ENCODE measurements around the gene PLEKHG3. TPM values are rescaled to one million over a fixed set of nuclear protein-coding genes. Genes with fewer than 3 reads are reported as not detected.

Gene PLEKHG3
- polyA plus RNA-seq, 1 donor (not counting 4 experiments of a cell fraction or from before 2014, with no cell fraction given): 71.0 TPM

DNA sequence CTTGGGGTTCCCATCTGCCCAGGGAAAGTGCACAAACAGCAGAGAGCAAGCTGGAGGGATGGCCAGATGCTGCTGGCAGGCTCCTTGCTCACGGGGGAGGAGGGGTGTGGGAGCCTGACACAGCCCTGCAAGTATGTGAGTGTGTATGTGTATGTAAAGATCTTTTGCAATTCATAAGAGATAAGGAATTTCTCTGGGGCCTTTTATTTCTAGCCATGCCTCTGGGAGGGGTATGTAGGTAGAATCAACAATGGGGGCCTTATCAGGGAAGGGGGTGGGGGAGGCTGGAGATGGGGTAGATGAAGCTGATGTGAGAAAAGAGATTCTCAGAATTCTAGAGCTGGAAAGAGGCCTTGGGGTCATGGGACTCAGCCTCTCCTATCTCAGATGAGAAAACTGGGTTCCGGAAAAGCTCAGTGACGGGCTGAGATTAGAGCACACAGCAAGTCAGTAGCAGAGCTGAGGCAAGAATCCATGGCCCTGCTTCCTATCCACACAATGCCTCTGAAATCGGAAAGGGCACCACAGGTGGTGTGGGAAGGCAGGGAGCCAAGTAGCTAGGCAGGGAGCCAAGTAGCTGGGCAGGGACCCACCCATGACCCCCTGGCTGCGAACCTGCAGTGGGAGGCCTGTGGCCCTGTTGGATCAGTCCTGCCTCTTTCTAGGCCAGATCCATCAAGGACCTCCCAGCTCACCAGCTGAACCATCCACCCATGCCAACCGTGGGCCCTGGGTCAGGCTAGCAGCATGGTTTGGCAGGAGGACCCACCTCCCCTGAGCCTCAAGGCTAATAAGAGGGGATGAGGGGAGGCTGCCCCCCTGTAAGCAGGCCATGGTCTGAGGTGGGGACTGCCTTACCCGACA, 54.7 kb downstream of the PLEKHG3 start:
- no peaks in the 10 kb centered on the region for H3K27me3 ChIP-seq (ENCODE audit: control insufficient read depth, extremely low read depth, insufficient read depth, low read length)
- peak overlapping the region; percentile 81 for H3K9ac ChIP-seq (ENCODE audit: control insufficient read depth, extremely low read depth, insufficient read depth, low read length)
- no peaks in the 10 kb centered on the region for H3K9me1 ChIP-seq (ENCODE audit: control insufficient read depth, extremely low read depth, insufficient read depth, low read length)
- no peak overlapping the region for H3K4me3 ChIP-seq (ENCODE audit: control insufficient read depth in 2 of 3, extremely low read depth in 1 of 3, insufficient read depth in 2 of 3, low read depth in 1 of 3, low read length in 3 of 3)
- H3K36me3 ChIP-seq (ENCODE audit: control insufficient read depth in 2 of 2, extremely low read depth in 1 of 2, insufficient read depth in 2 of 2, low read length in 2 of 2): no peaks in the 10 kb centered on the region
- H3K4me1 ChIP-seq (ENCODE audit: control insufficient read depth, extremely low read depth, insufficient read depth, low read length): peaks cover 85% of the 10 kb centered on the region
- H3K79me2 ChIP-seq (ENCODE audit: control insufficient read depth, insufficient read depth, low read length): no peaks in the 10 kb centered on the region
- H3K4me2 ChIP-seq (ENCODE audit: control insufficient read depth, extremely low read depth, insufficient read depth, low read depth, low read length): peak overlapping the region; percentile 62
- H3K27ac ChIP-seq (ENCODE audit: control insufficient read depth, insufficient read depth, low read length): peak overlapping the region; percentile 88
- H3K9me3 ChIP-seq (ENCODE audit: control insufficient read depth, low read depth, low read length): no peaks in the 10 kb centered on the region
- no peak overlapping the region for H2AFZ ChIP-seq (ENCODE audit: control insufficient read depth, low read length)
- TF ChIP-seq, protein P1, sequence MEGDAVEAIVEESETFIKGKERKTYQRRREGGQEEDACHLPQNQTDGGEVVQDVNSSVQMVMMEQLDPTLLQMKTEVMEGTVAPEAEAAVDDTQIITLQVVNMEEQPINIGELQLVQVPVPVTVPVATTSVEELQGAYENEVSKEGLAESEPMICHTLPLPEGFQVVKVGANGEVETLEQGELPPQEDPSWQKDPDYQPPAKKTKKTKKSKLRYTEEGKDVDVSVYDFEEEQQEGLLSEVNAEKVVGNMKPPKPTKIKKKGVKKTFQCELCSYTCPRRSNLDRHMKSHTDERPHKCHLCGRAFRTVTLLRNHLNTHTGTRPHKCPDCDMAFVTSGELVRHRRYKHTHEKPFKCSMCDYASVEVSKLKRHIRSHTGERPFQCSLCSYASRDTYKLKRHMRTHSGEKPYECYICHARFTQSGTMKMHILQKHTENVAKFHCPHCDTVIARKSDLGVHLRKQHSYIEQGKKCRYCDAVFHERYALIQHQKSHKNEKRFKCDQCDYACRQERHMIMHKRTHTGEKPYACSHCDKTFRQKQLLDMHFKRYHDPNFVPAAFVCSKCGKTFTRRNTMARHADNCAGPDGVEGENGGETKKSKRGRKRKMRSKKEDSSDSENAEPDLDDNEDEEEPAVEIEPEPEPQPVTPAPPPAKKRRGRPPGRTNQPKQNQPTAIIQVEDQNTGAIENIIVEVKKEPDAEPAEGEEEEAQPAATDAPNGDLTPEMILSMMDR (optimal IDR thresholded peaks at IDR 0.05 in 1 of 3, IDR thresholded peaks at IDR 0.05 in 1 of 3, conservative IDR thresholded peaks at IDR 0.05 in 1 of 3; ENCODE audit: extremely low read depth in 1 of 3, insufficient read depth in 2 of 3, low read length in 3 of 3): no peak
- no peak for TF ChIP-seq EZH2 (IDR thresholded peaks at IDR 0.05; ENCODE audit: low read length)
- dilution Hi-C loops (cut with MboI; ENCODE audit: extremely low pct_ligation_motif_present, low sequenced_read_pairs): no loop called here
- FAIRE-seq: peak; percentile 95
- peak; percentile 79 for DNase-seq (ENCODE audit: low read depth, low spot score)
- H4K20me1 ChIP-seq (ENCODE audit: control insufficient read depth, extremely low read depth, insufficient read depth, low read length): no peaks in the 10 kb centered on the region

DNA sequence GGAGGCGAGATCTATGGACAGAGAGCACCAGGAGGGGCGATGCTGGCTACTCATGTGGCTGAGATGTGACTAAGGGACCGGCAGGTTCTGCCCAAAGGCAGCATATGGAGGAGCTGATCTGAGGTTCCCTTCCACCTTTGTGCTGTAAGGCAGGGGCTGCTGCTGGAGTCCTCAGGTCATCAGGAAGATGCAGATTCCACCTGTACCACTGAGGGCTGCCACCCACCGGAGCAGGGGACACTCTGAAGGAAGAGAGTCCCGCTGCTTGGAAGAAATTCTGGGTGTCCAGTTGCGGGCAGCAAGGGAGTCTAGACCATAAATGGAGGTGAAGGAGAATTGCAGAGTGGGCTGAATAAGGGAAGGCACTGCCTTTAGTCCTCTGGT, 55.3 kb downstream of the PLEKHG3 start:
- Histone ChIP-seq H2AFZ (ENCODE audit: control insufficient read depth, low read length) (no peak overlapping the region), H3K9me1 (ENCODE audit: control insufficient read depth, extremely low read depth, insufficient read depth, low read length) (no peaks in the 10 kb centered on the region), H3K9me3 (ENCODE audit: control insufficient read depth, low read depth, low read length) (no peaks in the 10 kb centered on the region), H3K4me1 (ENCODE audit: control insufficient read depth, extremely low read depth, insufficient read depth, low read length) (peaks cover 86% of the 10 kb centered on the region), H3K27me3 (ENCODE audit: control insufficient read depth, extremely low read depth, insufficient read depth, low read length) (no peaks in the 10 kb centered on the region), H3K9ac (ENCODE audit: control insufficient read depth, extremely low read depth, insufficient read depth, low read length) (peak overlapping the region; percentile 81), H3K27ac (ENCODE audit: control insufficient read depth, insufficient read depth, low read length) (peak overlapping the region; percentile 88), H3K4me2 (ENCODE audit: control insufficient read depth, extremely low read depth, insufficient read depth, low read depth, low read length) (peak overlapping the region; percentile 62), H3K36me3 (ENCODE audit: control insufficient read depth in 2 of 2, extremely low read depth in 1 of 2, insufficient read depth in 2 of 2, low read length in 2 of 2) (no peaks in the 10 kb centered on the region), H3K79me2 (ENCODE audit: control insufficient read depth, insufficient read depth, low read length) (no peaks in the 10 kb centered on the region), H4K20me1 (ENCODE audit: control insufficient read depth, extremely low read depth, insufficient read depth, low read length) (no peaks in the 10 kb centered on the region), H3K4me3 (ENCODE audit: control insufficient read depth in 2 of 3, extremely low read depth in 1 of 3, insufficient read depth in 2 of 3, low read depth in 1 of 3, low read length in 3 of 3) (no peak overlapping the region)
- TF ChIP-seq EZH2 (IDR thresholded peaks at IDR 0.05; ENCODE audit: low read length): no peak
- TF ChIP-seq, protein P1 (optimal IDR thresholded peaks at IDR 0.05 in 1 of 3, IDR thresholded peaks at IDR 0.05 in 1 of 3, conservative IDR thresholded peaks at IDR 0.05 in 1 of 3; ENCODE audit: extremely low read depth in 1 of 3, insufficient read depth in 2 of 3, low read length in 3 of 3): no peak
- dilution Hi-C loops (cut with MboI; ENCODE audit: extremely low pct_ligation_motif_present, low sequenced_read_pairs): no loop called here
- DNase-seq (ENCODE audit: low read depth, low spot score) (no peak), FAIRE-seq (peak; percentile 32)

Data from keratinocyte (primary cell).